NT2/D1 (cell line): ENCODE results near the gene EDC3.

Experiments used
- DNase-seq: peaks from one replicate; pipeline ENCODE4 v3.0.0-alpha.2; 2011; ENCODE audit warnings: low read depth, low spot score
- H3K27me3 ChIP-seq: 2 replicates; pipeline ENCODE4 v1.6.0; 2011; ENCODE audit warnings: mild to moderate bottlenecking; ENCODE audit not compliant: insufficient read length, insufficient read depth
- H3K36me3 ChIP-seq: 2 replicates; pipeline ENCODE4 v1.6.1; 2011; ENCODE audit warnings: mild to moderate bottlenecking, low read length, mixed read lengths; ENCODE audit not compliant: insufficient read depth, insufficient read length
- H3K4me1 ChIP-seq: 2 replicates; pipeline ENCODE4 v1.5.1; 2011; ENCODE audit not compliant: insufficient read depth, insufficient read length
- H3K4me3 ChIP-seq: 2 replicates; pipeline ENCODE4 v1.5.1; 2011; ENCODE audit warnings: low read depth; ENCODE audit not compliant: insufficient read length
- H3K9ac ChIP-seq: 2 replicates; pipeline ENCODE4 v1.6.0; 2011; ENCODE audit warnings: low read depth; ENCODE audit not compliant: insufficient read length
- H3K9me3 ChIP-seq: 2 replicates; pipeline ENCODE4 v1.5.1; 2011; ENCODE audit warnings: mild to moderate bottlenecking, low read length; ENCODE audit not compliant: insufficient read depth
- SUZ12 ChIP-seq: IDR thresholded peaks from 2 replicates; pipeline ENCODE4 v1.6.1; 2011; ENCODE audit not compliant: insufficient read length, insufficient read depth; ENCODE audit errors: extremely low read depth
- YY1 ChIP-seq: IDR thresholded peaks from 2 replicates; pipeline ENCODE4 v1.6.1; 2011; ENCODE audit not compliant: insufficient read length, insufficient read depth
- ZNF274 ChIP-seq: IDR thresholded peaks from 2 replicates; pipeline ENCODE4 v1.6.1; 2011; ENCODE audit warnings: mild to moderate bottlenecking, low read depth, low read length

Gene EDC3

DNA sequence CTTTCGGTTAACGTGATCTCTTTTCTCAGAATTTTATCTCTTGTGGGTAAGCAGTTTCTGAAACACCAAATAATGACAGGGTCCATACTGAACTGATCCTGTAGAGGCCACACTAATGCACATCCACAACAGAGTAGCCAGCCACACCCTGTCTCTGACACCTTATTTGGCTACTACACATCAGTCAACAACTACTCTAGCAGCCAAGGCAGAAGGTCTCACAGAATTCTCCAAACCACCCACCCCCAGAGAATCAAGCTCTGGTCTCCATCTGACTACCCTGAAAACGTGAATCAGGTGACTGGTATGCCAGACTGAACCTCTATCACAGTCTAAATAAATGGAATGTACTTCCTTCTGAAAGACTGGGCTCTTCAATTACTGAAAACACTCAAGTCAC lies 38.0 kb downstream of the EDC3 start:
- no peak overlapping the region for H3K4me3 ChIP-seq
- no peaks in the 10 kb centered on the region for H3K4me1 ChIP-seq
- peaks cover 26% of the 10 kb centered on the region for H3K36me3 ChIP-seq
- no peaks in the 10 kb centered on the region for H3K9me3 ChIP-seq
- no peak overlapping the region for H3K9ac ChIP-seq
- no peaks in the 10 kb centered on the region for H3K27me3 ChIP-seq
- DNase-seq = no peak
- no peak for TF ChIP-seq ZNF274
- TF ChIP-seq SUZ12 = no peak
- TF ChIP-seq YY1 = no peak

DNA sequence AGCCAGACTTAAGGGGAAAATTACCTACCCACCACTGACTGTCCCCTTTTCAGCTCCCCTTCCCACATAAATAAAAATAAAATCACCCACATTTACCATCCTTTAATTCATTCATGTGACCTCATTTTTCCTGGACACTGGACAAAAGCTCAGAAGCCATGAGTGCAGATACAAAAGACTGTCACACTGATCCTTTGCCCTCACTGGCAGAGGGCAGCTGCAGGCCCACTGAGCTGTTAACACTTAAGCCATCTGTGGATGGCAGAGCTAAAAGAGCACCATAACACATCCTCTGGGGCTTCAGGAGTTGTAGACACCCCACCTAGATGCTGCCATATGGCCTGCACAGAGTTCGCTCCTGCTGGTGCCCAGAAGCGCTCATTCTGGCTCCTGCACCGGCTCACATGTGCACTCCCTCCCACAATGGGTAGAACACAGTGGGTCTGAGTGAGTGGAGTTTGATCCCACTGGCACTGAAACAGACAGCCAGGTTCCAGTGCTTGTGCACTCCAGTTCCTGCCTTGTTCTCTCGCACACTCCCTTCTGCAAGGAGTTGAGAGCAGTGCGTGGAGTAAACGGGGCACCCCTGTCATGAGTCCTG lies 38.8 kb downstream of the EDC3 start:
- TF ChIP-seq SUZ12 = no peak
- no peak for TF ChIP-seq YY1
- no peak for TF ChIP-seq ZNF274
- H3K4me3 ChIP-seq = no peak overlapping the region
- no peak for DNase-seq
- no peaks in the 10 kb centered on the region for H3K9me3 ChIP-seq
- no peaks in the 10 kb centered on the region for H3K4me1 ChIP-seq
- H3K27me3 ChIP-seq = no peaks in the 10 kb centered on the region
- no peak overlapping the region for H3K9ac ChIP-seq
- H3K36me3 ChIP-seq = peaks cover 26% of the 10 kb centered on the region

DNA sequence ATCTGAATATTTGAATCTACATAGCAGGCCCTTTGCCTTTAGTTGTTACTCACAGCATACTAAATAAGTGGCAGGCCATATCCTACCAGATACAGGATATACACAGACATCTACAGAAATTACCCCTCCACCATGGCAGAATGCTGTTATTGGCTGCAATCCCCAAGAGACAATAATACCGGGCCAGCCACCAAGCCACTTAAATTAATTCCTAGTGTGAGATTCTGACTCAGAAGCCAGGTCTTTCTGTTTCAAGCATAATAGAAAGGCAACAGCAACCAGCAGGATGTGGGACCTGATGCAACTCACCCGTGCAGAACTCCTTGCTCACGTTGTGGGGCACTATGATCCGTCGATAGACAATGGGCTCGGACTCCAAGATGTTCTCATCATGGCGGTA lies 40.4 kb downstream of the EDC3 start:
- Histone ChIP-seq H3K4me3 (no peak overlapping the region), H3K4me1 (no peaks in the 10 kb centered on the region), H3K36me3 (peaks cover 33% of the 10 kb centered on the region), H3K27me3 (no peaks in the 10 kb centered on the region), H3K9ac (no peak overlapping the region), H3K9me3 (no peaks in the 10 kb centered on the region)
- DNase-seq = no peak
- TF ChIP-seq YY1 (no peak), ZNF274 (no peak), SUZ12 (no peak)

DNA sequence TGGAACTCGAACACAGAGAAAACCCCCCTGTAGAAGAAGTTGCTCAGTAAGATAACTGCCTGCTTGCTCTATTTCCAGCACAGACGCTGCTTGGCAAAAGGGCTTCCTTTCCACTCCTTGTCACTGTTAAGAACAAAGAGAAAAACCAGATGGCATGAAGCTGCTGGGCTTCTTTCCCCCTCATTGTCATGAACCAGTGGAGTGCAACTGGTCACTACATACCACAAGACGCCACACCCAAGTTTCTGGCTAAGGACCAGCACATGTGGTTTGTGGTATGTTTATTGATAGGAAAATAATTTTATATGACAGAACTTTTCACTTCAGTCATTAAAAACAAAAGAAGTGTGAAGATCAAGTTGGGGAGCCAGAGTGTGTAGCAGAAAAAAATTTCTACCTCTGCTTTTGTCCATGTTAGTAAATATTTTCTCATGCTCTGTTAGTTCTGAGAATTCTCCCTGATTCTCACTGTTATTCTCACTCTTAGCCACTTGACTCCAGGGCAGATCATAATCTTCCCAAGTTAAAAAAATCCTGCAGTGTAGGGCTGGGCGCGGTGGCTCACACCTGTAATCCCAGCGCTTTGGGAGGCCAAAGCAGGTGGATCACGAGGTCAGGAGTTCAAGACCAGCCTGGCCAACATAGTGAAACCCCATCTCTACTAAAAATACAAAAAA lies 42.3 kb downstream of the EDC3 start:
- DNase-seq = no peak
- TF ChIP-seq YY1 (no peak), SUZ12 (no peak), ZNF274 (no peak)
- H3K9me3 ChIP-seq = no peaks in the 10 kb centered on the region
- H3K36me3 ChIP-seq = peaks cover 42% of the 10 kb centered on the region
- no peaks in the 10 kb centered on the region for H3K27me3 ChIP-seq
- no peak overlapping the region for H3K9ac ChIP-seq
- no peaks in the 10 kb centered on the region for H3K4me1 ChIP-seq
- no peak overlapping the region for H3K4me3 ChIP-seq

DNA sequence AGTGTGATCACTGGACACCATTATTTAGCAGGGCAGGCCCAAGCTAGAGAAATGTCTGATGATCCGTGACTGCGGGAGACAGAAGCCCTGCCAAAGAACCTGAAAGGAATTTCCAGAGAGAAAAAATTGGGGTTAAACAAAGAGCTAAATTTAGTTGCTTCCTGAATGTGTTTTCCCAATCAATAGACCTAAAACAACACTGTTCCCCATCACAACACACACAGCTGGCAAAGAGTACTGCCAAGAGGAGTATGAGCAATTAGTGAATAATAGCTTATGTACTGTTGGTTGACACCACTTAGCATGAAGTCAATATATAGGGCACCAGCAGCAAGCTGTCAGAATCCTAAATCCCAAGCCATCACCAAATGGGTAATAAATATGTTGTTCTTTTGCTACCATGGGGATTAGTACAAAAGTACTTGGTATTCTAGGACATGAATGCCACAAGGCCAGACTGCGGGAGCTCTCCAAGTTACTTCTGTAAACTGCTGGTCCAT lies 44.5 kb downstream of the EDC3 start:
- no peaks in the 10 kb centered on the region for H3K9me3 ChIP-seq
- no peaks in the 10 kb centered on the region for H3K4me1 ChIP-seq
- no peak overlapping the region for H3K9ac ChIP-seq
- peaks cover 52% of the 10 kb centered on the region for H3K36me3 ChIP-seq
- DNase-seq = no peak
- H3K27me3 ChIP-seq = no peaks in the 10 kb centered on the region
- no peak overlapping the region for H3K4me3 ChIP-seq
- TF ChIP-seq SUZ12 = no peak
- no peak for TF ChIP-seq YY1
- no peak for TF ChIP-seq ZNF274

DNA sequence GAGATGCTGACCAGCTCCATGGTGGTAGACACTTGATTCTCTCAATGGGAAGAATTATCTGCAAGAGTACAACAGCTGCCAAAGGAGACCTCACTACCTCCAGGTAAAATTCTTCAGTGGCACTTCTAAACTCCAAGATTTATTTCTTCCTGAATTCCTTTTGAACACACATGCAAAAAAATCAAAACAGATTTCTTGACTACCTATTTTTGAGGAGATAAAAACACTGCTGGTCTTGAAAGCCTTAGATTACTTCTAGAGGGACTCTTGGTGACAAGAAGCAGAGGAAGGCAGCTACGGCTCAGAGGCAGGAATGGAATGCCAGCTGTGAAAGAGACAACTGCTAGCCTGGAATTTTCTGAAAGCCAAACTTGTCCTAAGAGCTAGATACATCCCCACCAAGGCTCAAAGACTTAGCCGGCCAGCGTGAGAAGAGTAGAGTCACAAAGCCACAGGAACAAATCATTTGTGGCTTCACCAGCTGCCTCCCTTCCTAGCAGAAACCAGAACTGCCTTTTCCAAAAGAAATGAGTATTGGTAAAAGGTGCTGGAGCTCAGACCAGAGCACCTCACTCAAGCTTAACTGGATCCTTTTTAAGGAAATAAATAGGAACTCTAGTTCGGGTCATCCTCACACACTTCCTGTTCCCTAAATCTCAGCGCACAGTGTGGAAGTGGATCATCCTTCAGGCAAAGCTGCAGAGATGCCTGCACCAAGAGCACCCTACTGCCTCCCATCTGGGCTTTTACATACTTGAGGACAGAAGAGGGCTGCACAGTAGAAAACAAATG lies 47.6 kb downstream of the EDC3 start:
- no peaks in the 10 kb centered on the region for H3K27me3 ChIP-seq
- peaks cover 46% of the 10 kb centered on the region for H3K36me3 ChIP-seq
- H3K4me1 ChIP-seq = peaks cover 7% of the 10 kb centered on the region
- H3K9me3 ChIP-seq = no peaks in the 10 kb centered on the region
- H3K9ac ChIP-seq = no peak overlapping the region
- TF ChIP-seq ZNF274 = no peak
- H3K4me3 ChIP-seq = no peak overlapping the region
- DNase-seq = no peak

DNA sequence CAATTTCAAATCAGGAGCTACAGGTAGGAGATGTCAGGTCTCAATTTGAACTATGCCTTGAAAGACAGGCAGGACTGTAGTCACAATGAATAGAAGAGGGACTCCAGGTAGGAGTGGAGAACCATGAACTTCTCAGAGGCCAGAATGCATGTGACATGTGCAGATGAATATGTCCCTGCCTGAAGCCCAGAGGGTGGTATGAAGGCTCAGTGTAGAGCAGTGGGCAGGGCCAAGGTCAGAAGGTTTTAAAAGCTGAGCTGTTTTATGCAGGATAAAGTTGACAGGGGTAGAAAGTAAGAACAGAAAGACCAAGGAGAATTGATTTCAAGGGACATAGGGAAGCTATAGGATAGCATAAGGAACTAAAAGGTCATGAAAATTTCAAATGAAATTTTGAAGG lies 49.3 kb downstream of the EDC3 start:
- H3K9me3 ChIP-seq = no peaks in the 10 kb centered on the region
- peaks cover 45% of the 10 kb centered on the region for H3K36me3 ChIP-seq
- DNase-seq = no peak
- no peaks in the 10 kb centered on the region for H3K27me3 ChIP-seq
- TF ChIP-seq SUZ12 = no peak
- TF ChIP-seq YY1 = no peak
- TF ChIP-seq ZNF274 = no peak
- H3K4me1 ChIP-seq = peaks cover 12% of the 10 kb centered on the region
- no peak overlapping the region for H3K9ac ChIP-seq
- H3K4me3 ChIP-seq = no peak overlapping the region
